ENCODE results near the gene NRL.

Gene NRL

DNA sequence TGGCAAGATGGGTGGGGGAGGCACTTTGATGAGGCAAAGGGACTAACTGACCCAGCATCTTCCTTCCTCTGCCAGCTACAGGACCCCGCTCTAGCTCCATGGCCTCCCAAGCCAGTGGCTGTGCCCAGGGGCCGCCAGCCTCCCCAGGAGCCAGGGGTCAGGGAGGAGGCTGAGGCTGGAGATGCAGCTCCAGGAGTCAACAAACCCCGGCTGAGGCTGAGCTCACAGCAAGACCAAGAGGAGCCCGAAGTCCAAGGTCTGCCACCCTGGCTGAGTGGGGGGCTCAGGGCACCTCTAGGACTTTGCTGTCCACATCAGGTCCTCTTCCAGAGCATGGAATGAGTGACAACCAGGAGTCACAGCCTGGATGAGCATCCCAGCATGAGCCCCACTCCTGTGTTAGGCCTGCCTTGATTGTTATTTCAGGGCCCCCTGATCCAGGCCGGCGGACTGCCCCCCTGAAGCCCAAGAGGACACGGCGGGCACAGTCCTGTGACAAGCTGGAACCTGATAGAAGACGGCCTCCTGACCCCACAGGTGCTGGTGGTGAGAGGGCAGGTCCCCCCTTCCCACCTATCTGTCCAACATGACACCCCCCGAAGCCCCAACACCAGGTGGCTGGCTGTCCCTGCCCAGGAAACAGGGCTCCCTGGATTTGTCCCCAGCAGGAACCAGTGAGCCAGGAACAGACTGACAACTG, 45.9 kb downstream of the NRL start:
- Histone ChIP-seq H3K9me3 (ENCODE audit: low read length) (no peaks in the 10 kb centered on the region), H3K27ac (ENCODE audit: low read depth, low read length, poor library complexity, severe bottlenecking) (no peak overlapping the region), H3K4me1 (ENCODE audit: insufficient read depth, low read length, severe bottlenecking) (no peaks in the 10 kb centered on the region), H3K9ac (ENCODE audit: low read length) (no peak overlapping the region), H3K27me3 (ENCODE audit: insufficient read depth, low read length) (peaks cover 15% of the 10 kb centered on the region; the same call in 1 of the 2 replicates), H3K36me3 (ENCODE audit: insufficient read depth, low read length) (no peaks in the 10 kb centered on the region), H3F3A (ENCODE audit: insufficient read depth, low read length) (no peaks in the 10 kb centered on the region), H3K9me2 (ENCODE audit: low read depth, low read length) (no peaks in the 10 kb centered on the region), H3K79me2 (ENCODE audit: insufficient read depth, low read length) (no peaks in the 10 kb centered on the region), H3K4me2 (ENCODE audit: low read length) (no peak overlapping the region), H4K20me1 (ENCODE audit: insufficient read depth, low read length) (no peaks in the 10 kb centered on the region), H2AFZ (ENCODE audit: low read length) (no peak overlapping the region), H3K4me3 (ENCODE audit: low read depth, low read length, poor library complexity, severe bottlenecking) (no peak overlapping the region)
- TF ChIP-seq, protein P1, sequence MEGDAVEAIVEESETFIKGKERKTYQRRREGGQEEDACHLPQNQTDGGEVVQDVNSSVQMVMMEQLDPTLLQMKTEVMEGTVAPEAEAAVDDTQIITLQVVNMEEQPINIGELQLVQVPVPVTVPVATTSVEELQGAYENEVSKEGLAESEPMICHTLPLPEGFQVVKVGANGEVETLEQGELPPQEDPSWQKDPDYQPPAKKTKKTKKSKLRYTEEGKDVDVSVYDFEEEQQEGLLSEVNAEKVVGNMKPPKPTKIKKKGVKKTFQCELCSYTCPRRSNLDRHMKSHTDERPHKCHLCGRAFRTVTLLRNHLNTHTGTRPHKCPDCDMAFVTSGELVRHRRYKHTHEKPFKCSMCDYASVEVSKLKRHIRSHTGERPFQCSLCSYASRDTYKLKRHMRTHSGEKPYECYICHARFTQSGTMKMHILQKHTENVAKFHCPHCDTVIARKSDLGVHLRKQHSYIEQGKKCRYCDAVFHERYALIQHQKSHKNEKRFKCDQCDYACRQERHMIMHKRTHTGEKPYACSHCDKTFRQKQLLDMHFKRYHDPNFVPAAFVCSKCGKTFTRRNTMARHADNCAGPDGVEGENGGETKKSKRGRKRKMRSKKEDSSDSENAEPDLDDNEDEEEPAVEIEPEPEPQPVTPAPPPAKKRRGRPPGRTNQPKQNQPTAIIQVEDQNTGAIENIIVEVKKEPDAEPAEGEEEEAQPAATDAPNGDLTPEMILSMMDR (IDR thresholded peaks at IDR 0.05; ENCODE audit: low read length), result no peak
- TF ChIP-seq EZH2 (IDR thresholded peaks at IDR 0.05; ENCODE audit: borderline replicate concordance, low read length), result no peak

GRCh38 chr14:24067133-24068082, 47.3 kb downstream of the NRL start:
- no peaks in the 10 kb centered on the region for H4K20me1 ChIP-seq (ENCODE audit: insufficient read depth, low read length)
- H3K27me3 ChIP-seq (ENCODE audit: insufficient read depth, low read length), result 0 out of 2 replicates have a peak, but pooled peaks cover 15% of the 10 kb centered on the region
- H3K4me1 ChIP-seq (ENCODE audit: insufficient read depth, low read length, severe bottlenecking), result no peaks in the 10 kb centered on the region
- no peaks in the 10 kb centered on the region for H3K79me2 ChIP-seq (ENCODE audit: insufficient read depth, low read length)
- H3K36me3 ChIP-seq (ENCODE audit: insufficient read depth, low read length), result no peaks in the 10 kb centered on the region
- no peak overlapping the region for H3K9ac ChIP-seq (ENCODE audit: low read length)
- no peak overlapping the region for H3K4me2 ChIP-seq (ENCODE audit: low read length)
- H3K4me3 ChIP-seq (ENCODE audit: low read depth, low read length, poor library complexity, severe bottlenecking), result no peak overlapping the region
- H3K27ac ChIP-seq (ENCODE audit: low read depth, low read length, poor library complexity, severe bottlenecking), result no peak overlapping the region
- H2AFZ ChIP-seq (ENCODE audit: low read length), result no peak overlapping the region
- no peaks in the 10 kb centered on the region for H3K9me2 ChIP-seq (ENCODE audit: low read depth, low read length)
- no peaks in the 10 kb centered on the region for H3K9me3 ChIP-seq (ENCODE audit: low read length)
- H3F3A ChIP-seq (ENCODE audit: insufficient read depth, low read length), result no peaks in the 10 kb centered on the region
- TF ChIP-seq EZH2 (IDR thresholded peaks at IDR 0.05; ENCODE audit: borderline replicate concordance, low read length), result no peak
- TF ChIP-seq, protein P1 (IDR thresholded peaks at IDR 0.05; ENCODE audit: low read length), result no peak

GRCh38 chr14:24066496-24067132, 48.1 kb downstream of the NRL start:
- 0 out of 2 replicates have a peak, but pooled peaks cover 15% of the 10 kb centered on the region for H3K27me3 ChIP-seq (ENCODE audit: insufficient read depth, low read length)
- no peak overlapping the region for H3K4me3 ChIP-seq (ENCODE audit: low read depth, low read length, poor library complexity, severe bottlenecking)
- no peaks in the 10 kb centered on the region for H4K20me1 ChIP-seq (ENCODE audit: insufficient read depth, low read length)
- no peak overlapping the region for H3K4me2 ChIP-seq (ENCODE audit: low read length)
- no peaks in the 10 kb centered on the region for H3K36me3 ChIP-seq (ENCODE audit: insufficient read depth, low read length)
- H3K9ac ChIP-seq (ENCODE audit: low read length), result no peak overlapping the region
- H3F3A ChIP-seq (ENCODE audit: insufficient read depth, low read length), result no peaks in the 10 kb centered on the region
- H3K9me3 ChIP-seq (ENCODE audit: low read length), result no peaks in the 10 kb centered on the region
- H3K27ac ChIP-seq (ENCODE audit: low read depth, low read length, poor library complexity, severe bottlenecking), result no peak overlapping the region
- no peaks in the 10 kb centered on the region for H3K79me2 ChIP-seq (ENCODE audit: insufficient read depth, low read length)
- H2AFZ ChIP-seq (ENCODE audit: low read length), result no peak overlapping the region
- no peaks in the 10 kb centered on the region for H3K9me2 ChIP-seq (ENCODE audit: low read depth, low read length)
- H3K4me1 ChIP-seq (ENCODE audit: insufficient read depth, low read length, severe bottlenecking), result no peaks in the 10 kb centered on the region
- no peak for TF ChIP-seq EZH2 (IDR thresholded peaks at IDR 0.05; ENCODE audit: borderline replicate concordance, low read length)
- TF ChIP-seq, protein P1 (IDR thresholded peaks at IDR 0.05; ENCODE audit: low read length), result no peak
